ENCODE measurements around the gene LAMTOR2. TPM values are rescaled to one million over a fixed set of nuclear protein-coding genes. Genes with fewer than 3 reads are reported as not detected.

The LAMTOR2 gene
- total RNA-seq = 10 to 100 TPM; 72.4 to 74.1 TPM

GRCh38 chr1:156054500-156055280 lies at the start of gene LAMTOR2:
LAMTOR2 (plus strand) TSS chr1:156054782; CDS start chr1:156054890, 108 bp downstream.
- ATAC-seq = peak; percentile 79
- POLR2A ChIA-PET = no interaction called here
- H3K27ac Mint-ChIP-seq = peak within 1 kb of the TSS; percentile 91
- peak; percentile 98 for DNase-seq
- peaks cover 23% of the 10 kb centered on the region for H3K4me1 Mint-ChIP-seq (ENCODE audit: low read depth)
- no peaks in the 10 kb centered on the region for H3K9me3 Mint-ChIP-seq (ENCODE audit: insufficient read depth)
- peak within 1 kb of the TSS; percentile 96 for H3K4me3 Mint-ChIP-seq
- H3K36me3 Mint-ChIP-seq (ENCODE audit: low read depth) = peaks cover 15% of the 10 kb centered on the region
- H3K27me3 Mint-ChIP-seq (ENCODE audit: low read depth) = no peaks in the 10 kb centered on the region
- CTCF ChIA-PET = interaction anchor here (1.3 to 1.4 kb wide), 2 partner anchors 39 to 120 kb away, joined by 3 to 4 read pairs; no protein-coding TSS in a partner anchor

DNA sequence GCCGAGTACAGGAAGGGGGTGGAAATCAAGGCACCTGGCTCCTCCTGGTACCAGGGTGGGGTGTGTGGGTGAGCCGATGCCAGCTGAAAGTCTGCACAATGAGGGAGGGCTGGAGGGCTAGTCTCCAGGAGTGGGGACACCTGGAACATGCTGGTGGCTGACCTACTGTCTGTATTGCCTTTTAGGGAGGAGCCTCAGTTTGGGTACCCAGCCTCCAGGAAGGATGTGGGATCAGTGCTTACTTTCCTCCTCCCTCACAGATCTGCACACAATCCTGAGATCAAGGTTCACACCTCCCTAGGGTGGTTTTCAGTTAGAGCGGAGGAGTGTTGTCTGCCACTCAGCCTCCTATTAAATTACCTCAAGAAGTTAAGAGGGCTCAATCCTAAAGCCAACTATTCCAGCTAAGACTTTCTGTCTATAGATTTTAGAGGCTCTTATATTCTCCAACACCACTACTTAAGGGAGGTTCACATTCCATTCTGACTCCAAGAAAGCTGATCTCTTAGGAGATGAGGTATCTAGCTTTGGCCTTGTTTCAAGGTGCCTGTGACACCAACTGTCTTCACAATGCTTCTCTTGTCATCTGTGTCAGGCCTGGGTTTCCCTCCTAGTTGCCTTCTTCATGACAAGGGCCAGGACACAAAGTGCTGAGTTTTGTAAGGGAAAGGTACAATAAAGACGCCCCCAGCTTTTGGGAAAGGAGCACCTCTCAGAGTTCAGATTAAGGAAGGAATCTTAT lies 49.6 kb upstream of the LAMTOR2 start:
- DNase-seq (peak; percentile 58), ATAC-seq (peak; percentile 86)
- H3K27me3 Mint-ChIP-seq (ENCODE audit: low read depth) = no peaks in the 10 kb centered on the region
- peaks cover 20% of the 10 kb centered on the region for H3K36me3 Mint-ChIP-seq (ENCODE audit: low read depth)
- ChIA-PET POLR2A (interaction anchor here (1.7 kb wide), 1 partner anchor 27 kb away, joined by 8 read pairs; the partner anchor contains the start of gene ARHGEF2), CTCF (interaction anchor here (0.6 to 3.3 kb wide), 4 partner anchors 8 to 67 kb away, joined by 3 to 18 read pairs (median 4); no protein-coding TSS in a partner anchor)
- H3K4me1 Mint-ChIP-seq (ENCODE audit: low read depth) = peaks cover 35% of the 10 kb centered on the region
- H3K9me3 Mint-ChIP-seq (ENCODE audit: insufficient read depth) = no peaks in the 10 kb centered on the region
- peak overlapping the region; percentile 82 for H3K27ac Mint-ChIP-seq
- H3K4me3 Mint-ChIP-seq = peak overlapping the region; percentile 26

GRCh38 chr1:156006666-156007376 lies 47.8 kb upstream of the LAMTOR2 start:
- Mint-ChIP-seq H3K27ac (no peak overlapping the region), H3K9me3 (ENCODE audit: insufficient read depth) (no peaks in the 10 kb centered on the region), H3K4me3 (no peak overlapping the region), H3K36me3 (ENCODE audit: low read depth) (peaks cover 36% of the 10 kb centered on the region), H3K27me3 (ENCODE audit: low read depth) (no peaks in the 10 kb centered on the region), H3K4me1 (ENCODE audit: low read depth) (peaks cover 34% of the 10 kb centered on the region)
- ChIA-PET POLR2A (interaction anchor here (0.6 to 2.9 kb wide), 2 partner anchors 14 to 55 kb away, joined by 4 to 14 read pairs; partner anchors contain the start of gene SSR2), CTCF (interaction anchor here (1.0 to 2.6 kb wide), 3 partner anchors 18 to 206 kb away, joined by 3 to 14 read pairs (median 9); partner anchors contain the start of gene PMF1)
- no peak for DNase-seq
- ATAC-seq = no peak

- H3K9me3 Mint-ChIP-seq (ENCODE audit: insufficient read depth) = no peaks in the 10 kb centered on the region
- H3K36me3 Mint-ChIP-seq (ENCODE audit: low read depth) = peaks cover 54% of the 10 kb centered on the region
- H3K27ac Mint-ChIP-seq = no peak overlapping the region
- no peak for ATAC-seq
- POLR2A ChIA-PET = interaction anchor here (2.9 kb wide), 1 partner anchor 11 kb away, joined by 14 read pairs; the partner anchor contains the start of gene SSR2
- DNase-seq = no peak
- no peak overlapping the region for H3K4me3 Mint-ChIP-seq
- no peaks in the 10 kb centered on the region for H3K27me3 Mint-ChIP-seq (ENCODE audit: low read depth)
- peaks cover 20% of the 10 kb centered on the region for H3K4me1 Mint-ChIP-seq (ENCODE audit: low read depth)
- CTCF ChIA-PET = interaction anchor here (2.0 to 2.6 kb wide), 2 partner anchors 20 to 71 kb away, joined by 5 to 14 read pairs; no protein-coding TSS in a partner anchor
Observed at GRCh38 chr1:156009404-156009803, 45.2 kb upstream of the LAMTOR2 start.

DNA sequence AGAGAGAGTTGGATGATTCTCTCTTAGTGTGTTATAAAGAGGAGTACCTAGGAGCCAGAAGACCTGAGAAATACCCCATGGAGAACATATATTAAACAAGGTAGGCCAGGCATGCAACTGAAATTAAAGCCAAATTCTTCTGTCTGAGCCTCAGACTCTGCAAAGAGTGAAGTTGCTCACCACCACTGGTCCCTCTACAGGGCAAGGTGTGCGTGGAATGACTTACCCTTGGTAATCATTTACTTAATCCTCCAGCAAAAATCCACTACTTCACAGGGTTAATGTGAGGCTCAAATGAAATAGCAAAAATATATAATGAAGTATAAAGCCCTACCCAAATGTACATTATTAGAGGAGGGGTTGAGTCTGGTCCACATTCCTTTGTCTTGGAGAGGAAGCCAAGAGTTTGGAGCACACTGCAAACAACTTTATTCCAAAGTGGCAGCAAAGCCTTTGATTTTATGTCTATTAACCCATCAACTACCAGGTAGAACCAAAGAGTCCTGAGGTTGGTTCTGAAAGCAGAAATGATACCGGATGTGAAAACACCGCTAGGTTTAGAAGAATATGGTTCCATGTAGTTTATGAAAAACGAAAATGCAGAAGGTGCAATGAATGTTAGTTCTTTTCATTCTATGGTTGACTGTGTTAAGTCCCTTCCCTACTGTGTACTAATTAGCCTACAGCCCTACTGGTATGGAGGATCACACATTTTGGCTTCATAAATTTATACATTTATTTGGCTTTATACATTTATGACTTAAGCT lies 42.3 kb upstream of the LAMTOR2 start:
- ChIA-PET CTCF (no interaction called here), POLR2A (no interaction called here)
- ATAC-seq (no peak), DNase-seq (no peak)
- Mint-ChIP-seq H3K4me3 (no peak overlapping the region), H3K27me3 (ENCODE audit: low read depth) (no peaks in the 10 kb centered on the region), H3K9me3 (ENCODE audit: insufficient read depth) (no peaks in the 10 kb centered on the region), H3K4me1 (ENCODE audit: low read depth) (peaks cover 4% of the 10 kb centered on the region), H3K27ac (no peak overlapping the region), H3K36me3 (ENCODE audit: low read depth) (peaks cover 63% of the 10 kb centered on the region)

DNA sequence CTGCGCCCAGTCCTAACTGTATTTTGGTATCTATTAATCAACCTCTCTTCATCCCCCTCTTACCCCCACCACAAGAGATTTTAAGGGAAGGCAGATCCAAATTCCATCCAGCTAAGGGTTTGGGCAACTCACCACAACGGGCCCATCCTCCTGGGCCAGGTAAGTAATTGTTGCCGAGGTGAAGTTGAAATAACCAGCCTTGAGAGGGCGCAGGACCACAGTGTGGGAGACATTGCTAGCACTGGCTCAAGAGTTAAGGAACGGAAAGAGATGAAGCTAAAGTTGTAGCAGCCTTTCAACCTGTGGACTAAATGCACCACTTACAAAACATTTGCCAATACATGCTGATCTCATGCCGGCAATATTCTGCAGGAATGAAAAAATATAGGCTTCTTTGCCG lies 39.8 kb upstream of the LAMTOR2 start:
- peaks cover 68% of the 10 kb centered on the region for H3K36me3 Mint-ChIP-seq (ENCODE audit: low read depth)
- DNase-seq = no peak
- H3K9me3 Mint-ChIP-seq (ENCODE audit: insufficient read depth) = no peaks in the 10 kb centered on the region
- peaks cover 15% of the 10 kb centered on the region for H3K4me1 Mint-ChIP-seq (ENCODE audit: low read depth)
- no peak overlapping the region for H3K27ac Mint-ChIP-seq
- no peak overlapping the region for H3K4me3 Mint-ChIP-seq
- POLR2A ChIA-PET = no interaction called here
- no peaks in the 10 kb centered on the region for H3K27me3 Mint-ChIP-seq (ENCODE audit: low read depth)
- no peak for ATAC-seq
- CTCF ChIA-PET = interaction anchor here (1.0 to 3.2 kb wide), 4 partner anchors 10 to 51 kb away, joined by 3 to 14 read pairs (median 6); partner anchors contain the start of genes LAMTOR2 and UBQLN4

DNA sequence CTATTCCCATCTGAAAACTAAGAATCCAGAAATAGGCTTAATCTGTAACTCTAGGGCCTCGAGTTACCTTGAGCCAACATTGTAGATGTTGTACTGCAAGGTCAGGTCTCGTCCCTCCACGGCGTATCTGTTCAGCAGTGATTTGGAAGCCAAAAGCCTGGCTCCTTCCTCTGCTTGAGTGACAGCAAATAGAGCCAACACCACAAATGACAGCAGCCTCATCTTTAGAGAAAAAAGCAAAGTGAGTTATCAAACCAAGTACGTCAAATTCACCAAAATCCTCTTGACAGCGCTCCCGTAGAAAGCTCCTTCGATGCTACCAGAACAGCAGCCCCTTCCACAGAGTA lies 34.7 kb upstream of the LAMTOR2 start:
- ATAC-seq (no peak), DNase-seq (no peak)
- H3K27ac Mint-ChIP-seq = peak overlapping the region; percentile 99
- peaks cover 31% of the 10 kb centered on the region for H3K4me1 Mint-ChIP-seq (ENCODE audit: low read depth)
- H3K4me3 Mint-ChIP-seq = peak overlapping the region; percentile 98
- ChIA-PET POLR2A (interaction anchor here (0.6 to 2.7 kb wide), 3 partner anchors 12 to 43 kb away, joined by 3 to 14 read pairs (median 9); no protein-coding TSS in a partner anchor), CTCF (interaction anchor here (0.6 to 1.5 kb wide), 4 partner anchors 30 to 120 kb away, joined by 3 to 5 read pairs (median 4); partner anchors contain the start of gene KHDC4)
- H3K9me3 Mint-ChIP-seq (ENCODE audit: insufficient read depth) = no peaks in the 10 kb centered on the region
- peaks cover 36% of the 10 kb centered on the region for H3K36me3 Mint-ChIP-seq (ENCODE audit: low read depth)
- H3K27me3 Mint-ChIP-seq (ENCODE audit: low read depth) = peaks cover 5% of the 10 kb centered on the region

DNA sequence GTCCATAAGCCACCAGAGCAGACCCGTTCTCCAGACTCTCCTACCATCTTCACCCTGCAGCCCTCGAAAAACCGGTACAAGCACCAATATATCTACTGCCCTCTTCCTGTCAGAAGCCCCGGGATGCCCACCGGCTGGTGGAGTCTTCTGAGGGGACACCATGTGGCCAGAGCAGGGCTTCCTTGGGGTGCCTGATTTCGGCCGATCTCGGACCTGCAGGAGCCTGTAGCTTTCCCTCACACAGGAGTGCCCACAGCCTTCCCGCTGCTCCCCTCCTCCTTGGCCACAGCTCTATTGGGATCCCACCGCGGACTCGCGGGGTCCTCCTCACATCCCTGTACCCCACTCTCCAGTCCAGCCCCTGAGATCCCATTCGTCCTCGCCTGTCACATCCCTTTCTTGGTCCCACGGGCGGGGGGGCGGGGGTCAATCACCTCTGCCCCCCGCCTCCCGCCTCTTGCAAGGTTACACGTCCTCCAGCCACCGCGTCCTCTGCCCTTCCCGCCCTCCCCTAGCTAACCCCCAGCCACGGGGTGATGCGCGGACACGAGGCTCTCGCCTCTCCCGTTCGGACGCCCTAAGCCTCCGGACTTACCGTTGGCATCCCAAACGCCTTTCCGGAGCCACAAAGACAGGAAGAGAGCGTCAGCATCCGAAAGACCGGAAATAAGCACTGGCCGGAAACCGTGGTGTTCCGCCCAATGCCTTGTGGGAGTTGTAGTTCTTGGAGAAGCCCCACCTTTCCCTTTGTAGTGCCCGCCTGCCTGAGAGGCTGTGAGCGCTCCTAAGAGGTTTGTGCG lies 34.1 kb upstream of the LAMTOR2 start, which contains the start of gene SSR2:
TSS of gene SSR2 (minus strand) at position 659 of the 800 bp plus-strand sequence. CDS start 784 bp downstream, outside the sequence.
- DNase-seq (peak; percentile 93), ATAC-seq (peak; percentile 99)
- no peaks in the 10 kb centered on the region for H3K9me3 Mint-ChIP-seq (ENCODE audit: insufficient read depth)
- POLR2A ChIA-PET = interaction anchor here (0.6 to 2.7 kb wide), 5 partner anchors 12 to 93 kb away, joined by 3 to 14 read pairs (median 3); no protein-coding TSS in a partner anchor
- H3K36me3 Mint-ChIP-seq (ENCODE audit: low read depth) = peaks cover 36% of the 10 kb centered on the region
- peaks cover 32% of the 10 kb centered on the region for H3K4me1 Mint-ChIP-seq (ENCODE audit: low read depth)
- H3K27ac Mint-ChIP-seq = peak within 1 kb of the TSS; percentile 99
- peaks cover 9% of the 10 kb centered on the region for H3K27me3 Mint-ChIP-seq (ENCODE audit: low read depth)
- CTCF ChIA-PET = interaction anchor here (0.6 to 2.1 kb wide), 10 partner anchors 12 to 120 kb away, joined by 3 to 13 read pairs (median 5); partner anchors contain the start of gene KHDC4
- peak within 1 kb of the TSS; percentile 98 for H3K4me3 Mint-ChIP-seq

DNA sequence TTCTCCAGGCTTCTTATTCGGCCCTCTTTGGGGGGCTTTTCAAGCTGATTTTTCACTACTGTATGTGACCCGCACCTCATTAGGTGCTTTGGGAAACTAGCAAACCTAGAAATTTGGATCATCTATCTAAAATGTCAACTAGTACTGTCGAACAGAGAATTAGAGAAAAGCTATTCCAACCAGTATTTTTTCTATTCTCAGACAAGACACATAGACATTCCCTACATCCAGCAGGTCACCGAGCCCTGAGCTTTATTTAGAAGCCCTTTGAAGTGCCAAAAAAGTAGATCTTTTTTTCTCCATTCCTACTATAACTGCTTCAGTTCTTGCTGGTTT lies 33.5 kb upstream of the LAMTOR2 start:
- H3K27me3 Mint-ChIP-seq (ENCODE audit: low read depth) = peaks cover 13% of the 10 kb centered on the region

DNA sequence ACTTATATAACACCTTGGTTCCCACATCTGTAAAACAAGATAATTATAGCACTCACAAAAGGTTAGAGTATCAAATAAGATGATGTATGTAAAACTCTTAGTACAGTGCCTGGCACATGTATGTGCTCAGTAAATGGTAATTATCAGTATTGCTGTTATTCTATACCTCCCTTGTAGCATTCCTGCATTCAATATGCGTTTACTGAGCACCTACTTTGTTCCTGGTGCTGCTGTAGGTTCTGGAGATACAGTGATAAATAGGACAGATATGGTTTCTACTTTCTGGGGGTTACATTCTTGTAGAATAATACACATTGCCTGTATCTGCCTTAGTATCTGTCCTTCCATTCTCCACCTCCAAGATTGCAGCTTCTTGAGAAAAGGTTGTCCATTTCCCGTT lies 32.6 kb upstream of the LAMTOR2 start:
- POLR2A ChIA-PET = interaction anchor here (1.0 to 2.7 kb wide), 3 partner anchors 24 to 88 kb away, joined by 3 to 9 read pairs (median 3); partner anchors contain the start of gene KHDC4
- Mint-ChIP-seq H3K36me3 (ENCODE audit: low read depth) (peaks cover 29% of the 10 kb centered on the region), H3K4me3 (no peak overlapping the region), H3K27ac (no peak overlapping the region), H3K4me1 (ENCODE audit: low read depth) (peaks cover 35% of the 10 kb centered on the region), H3K9me3 (ENCODE audit: insufficient read depth) (no peaks in the 10 kb centered on the region), H3K27me3 (ENCODE audit: low read depth) (peaks cover 13% of the 10 kb centered on the region)
- CTCF ChIA-PET = interaction anchor here (1.0 to 2.1 kb wide), 3 partner anchors 14 to 45 kb away, joined by 5 to 13 read pairs (median 9); no protein-coding TSS in a partner anchor
- ATAC-seq (no peak), DNase-seq (no peak)

More for the DNA sequence above, 33.5 kb upstream of the LAMTOR2 start:
- ChIA-PET POLR2A (interaction anchor here (0.6 to 2.7 kb wide), 5 partner anchors 13 to 92 kb away, joined by 3 to 14 read pairs (median 3); no protein-coding TSS in a partner anchor), CTCF (interaction anchor here (0.9 to 2.1 kb wide), 6 partner anchors 13 to 83 kb away, joined by 3 to 13 read pairs (median 5); no protein-coding TSS in a partner anchor)
- Mint-ChIP-seq H3K4me3 (peak overlapping the region; percentile 98), H3K9me3 (ENCODE audit: insufficient read depth) (no peaks in the 10 kb centered on the region), H3K27ac (peak overlapping the region; percentile 99), H3K36me3 (ENCODE audit: low read depth) (peaks cover 36% of the 10 kb centered on the region), H3K4me1 (ENCODE audit: low read depth) (peaks cover 36% of the 10 kb centered on the region)
- ATAC-seq (no peak), DNase-seq (no peak)
